H1 (cell line): ENCODE measurements around the gene SPECC1. TPM values are rescaled to one million over a fixed set of nuclear protein-coding genes. Genes with fewer than 3 reads are reported as not detected.

Experiments
- CTCF ChIA-PET: fragments of 300-600 bp; sonication (Branson Sonifier 250); formaldehyde crosslinking; loops from one replicate; lab custom pipeline; 2021; ENCODE audit not compliant: partially characterized antibody; lab: Charles Lee
- POLR2A ChIA-PET: fragments of 300-600 bp; sonication (Branson Sonifier 250); formaldehyde crosslinking; loops from one replicate; lab custom pipeline; 2021; ENCODE audit warnings: inconsistent platforms; ENCODE audit not compliant: partially characterized antibody; lab: Charles Lee
- DNase-seq, 2 experiments: peaks; one replicate each; pipeline versions ENCODE4 v3.0.0 to v3.0.0-alpha.2; 2010 to 2022; ENCODE audit warnings: low spot score in 2 of 2, low read depth in 1 of 2, mixed read lengths in 1 of 2
- FAIRE-seq: peaks from 2 replicates; lab custom pipeline; 2011; peaks lifted over from hg19 to GRCh38; lab: Jason Lieb, UNC
- H2AFZ ChIP-seq: 2 replicates; pipeline ENCODE4 v1.8.1; 2012; ENCODE audit warnings: low read length, inconsistent platforms
- H2AK5ac ChIP-seq: 2 replicates; pipeline ENCODE4 v1.6.1; 2013; ENCODE audit warnings: low read depth, low read length
- H2BK120ac ChIP-seq: replicated peaks from 2 replicates; pipeline ENCODE3; 2013; ENCODE audit warnings: low read depth, low read length, inconsistent platforms
- H2BK12ac ChIP-seq: 2 replicates; pipeline ENCODE4 v1.6.1; 2013; ENCODE audit warnings: low read depth, low read length
- H2BK15ac ChIP-seq: 2 replicates; pipeline ENCODE4 v1.6.1; 2013; ENCODE audit warnings: low read length
- H2BK20ac ChIP-seq: 2 replicates; pipeline ENCODE4 v1.6.1; 2013; ENCODE audit warnings: low read length
- H2BK5ac ChIP-seq: 2 replicates; pipeline ENCODE4 v1.6.1; 2013; ENCODE audit warnings: low read depth, low read length
- H3K14ac ChIP-seq: 2 replicates; pipeline ENCODE4 v1.6.1; 2013; ENCODE audit warnings: inconsistent platforms; ENCODE audit not compliant: insufficient read length
- H3K18ac ChIP-seq: 2 replicates; pipeline ENCODE4 v1.6.1; 2013; ENCODE audit warnings: low read length; ENCODE audit errors: extremely low read depth
- H3K23ac ChIP-seq: 2 replicates; pipeline ENCODE4 v1.6.1; 2013; ENCODE audit warnings: inconsistent platforms; ENCODE audit not compliant: insufficient read length
- H3K23me2 ChIP-seq: 2 replicates; pipeline ENCODE4 v1.6.1; 2013; ENCODE audit warnings: low read depth, low read length
- H3K27ac ChIP-seq: 2 replicates; pipeline ENCODE4 v1.6.1; 2011; ENCODE audit warnings: low read depth, low read length, inconsistent platforms
- H3K27me3 ChIP-seq, 4 experiments: replicated peaks in 1 of 4; 1 replicate in 1 of 4; 2 replicates in 3 of 4; pipeline versions ENCODE4 v1.6.1 to v1.8.1; 2011 to 2013; ENCODE audit warnings: low read length in 3 of 4, mild to moderate bottlenecking in 3 of 4, inconsistent platforms in 2 of 4, mixed read lengths in 2 of 4, moderate library complexity in 1 of 4; ENCODE audit not compliant: control insufficient read depth in 3 of 4, insufficient read depth in 3 of 4; ENCODE audit errors: extremely low read depth in 1 of 4
- H3K36me3 ChIP-seq, 4 experiments: 2 replicates each; pipeline versions ENCODE4 v1.6.1 to v1.8.1; 2011 to 2013; ENCODE audit warnings: mild to moderate bottlenecking in 4 of 4, low read length in 3 of 4, moderate library complexity in 2 of 4, control low read depth in 1 of 4, inconsistent platforms in 1 of 4; ENCODE audit not compliant: insufficient read depth in 4 of 4, control insufficient read depth in 2 of 4
- H3K4ac ChIP-seq: replicated peaks from 2 replicates; pipeline ENCODE3; 2013; ENCODE audit warnings: low read length, low read depth, mixed read lengths, inconsistent platforms; ENCODE audit not compliant: insufficient read length
- H3K4me1 ChIP-seq, 4 experiments: replicated peaks in 1 of 4; 1 replicate in 1 of 4; 2 replicates in 3 of 4; pipeline versions ENCODE4 v1.6.1 to v1.8.1; 2011 to 2013; ENCODE audit warnings: low read length in 3 of 4, inconsistent platforms in 2 of 4, mixed read lengths in 1 of 4; ENCODE audit not compliant: insufficient read depth in 4 of 4, control insufficient read depth in 3 of 4
- H3K4me2 ChIP-seq, 2 experiments: 2 replicates each; pipeline versions ENCODE4 v1.6.1 to v1.8.1; 2011 to 2013; ENCODE audit warnings: low read depth in 2 of 2, low read length in 2 of 2, control low read depth in 1 of 2, inconsistent platforms in 1 of 2, mild to moderate bottlenecking in 1 of 2; ENCODE audit not compliant: insufficient read depth in 1 of 2
- H3K4me3 ChIP-seq, 4 experiments: fragments of 200-600, 300-600 bp in 1 of 4; sonication (generic), shearing (Covaris generic), sonication (Bioruptor Twin) in 1 of 4; 2 replicates each; pipeline versions ENCODE4 v1.5.1 to v1.8.1; 2011 to 2016; ENCODE audit warnings: low read length in 4 of 4, low read depth in 3 of 4, control low read depth in 2 of 4, inconsistent platforms in 2 of 4, mild to moderate bottlenecking in 2 of 4, mixed read lengths in 1 of 4, moderate library complexity in 1 of 4; ENCODE audit not compliant: insufficient read depth in 2 of 4; ENCODE audit errors: extremely low read depth in 1 of 4
- H3K56ac ChIP-seq: replicated peaks from 2 replicates; pipeline ENCODE3; 2013; ENCODE audit warnings: low read depth, mild to moderate bottlenecking, mixed read lengths, low read length, inconsistent platforms; ENCODE audit not compliant: insufficient read length
- H3K79me1 ChIP-seq: 2 replicates; pipeline ENCODE4 v1.6.1; 2013; ENCODE audit warnings: low read depth, low read length, control low read depth
- H3K79me2 ChIP-seq, 2 experiments: 2 replicates each; pipeline versions ENCODE4 v1.6.1 to v1.8.1; 2012 to 2013; ENCODE audit warnings: low read length in 2 of 2, mild to moderate bottlenecking in 2 of 2, inconsistent platforms in 1 of 2; ENCODE audit not compliant: insufficient read depth in 2 of 2, control insufficient read depth in 1 of 2
- H3K9ac ChIP-seq, 4 experiments: replicated peaks in 1 of 4; 1 replicate in 1 of 4; 2 replicates in 3 of 4; pipeline versions ENCODE4 v1.6.1 to v1.8.1; 2011 to 2013; ENCODE audit warnings: low read depth in 3 of 4, low read length in 3 of 4, control low read depth in 2 of 4, mild to moderate bottlenecking in 2 of 4, moderate library complexity in 2 of 4, inconsistent platforms in 1 of 4; ENCODE audit errors: extremely low read depth in 1 of 4
- H3K9me3 ChIP-seq, 2 experiments: 2 replicates each; pipeline versions ENCODE4 v1.6.1 to v1.8.1; 2012 to 2013; ENCODE audit warnings: mild to moderate bottlenecking in 2 of 2, moderate library complexity in 2 of 2, control low read depth in 1 of 2, inconsistent platforms in 1 of 2, low read depth in 1 of 2, low read length in 1 of 2, mixed read lengths in 1 of 2; ENCODE audit not compliant: insufficient read depth in 2 of 2
- H4K20me1 ChIP-seq, 2 experiments: replicated peaks in 1 of 2; 2 replicates each; pipeline versions ENCODE3 to v1.8.1; 2011 to 2013; ENCODE audit warnings: inconsistent platforms in 2 of 2, low read length in 2 of 2, mild to moderate bottlenecking in 1 of 2; ENCODE audit not compliant: insufficient read depth in 2 of 2, control insufficient read depth in 1 of 2
- H4K5ac ChIP-seq: 2 replicates; pipeline ENCODE4 v1.6.1; 2013; ENCODE audit warnings: low read length, low read depth, mixed read lengths, inconsistent platforms; ENCODE audit not compliant: insufficient read length
- H4K8ac ChIP-seq: 2 replicates; pipeline ENCODE4 v1.8.0; 2013; ENCODE audit warnings: mild to moderate bottlenecking, moderate library complexity, low read length, inconsistent platforms; ENCODE audit not compliant: insufficient read depth; ENCODE audit errors: extremely low read depth
- H4K91ac ChIP-seq: replicated peaks from 2 replicates; pipeline ENCODE3; 2013; ENCODE audit warnings: low read length, mixed read lengths, inconsistent platforms; ENCODE audit not compliant: insufficient read length
- ASH2L ChIP-seq: fragments of 200-600, 300-600 bp; sonication (generic); IDR thresholded peaks from one replicate; pipeline ENCODE4 v1.7.1; 2017; ENCODE audit warnings: low read length
- CHD2 ChIP-seq: IDR thresholded peaks from 2 replicates; pipeline ENCODE4 v1.6.1; 2012; ENCODE audit warnings: low read length, improper control_type of control experiment
- CREB1 ChIP-seq: IDR thresholded peaks from 2 replicates; pipeline ENCODE4 v1.6.1; 2012; ENCODE audit warnings: inconsistent platforms
- GABPA ChIP-seq: IDR thresholded peaks from 2 replicates; pipeline ENCODE4 v1.6.1; 2011; ENCODE audit warnings: mild to moderate bottlenecking, low read length, moderate library complexity, borderline replicate concordance; ENCODE audit not compliant: insufficient read depth
- HDAC2 ChIP-seq, 2 experiments: fragments of 300-600 bp in 1 of 2; sonication (generic) in 1 of 2; IDR thresholded peaks; 2 replicates each; pipeline ENCODE4 v1.6.1; 2011 to 2012; ENCODE audit warnings: low read depth in 2 of 2, low read length in 2 of 2, mild to moderate bottlenecking in 2 of 2, moderate library complexity in 2 of 2, borderline replicate concordance in 1 of 2, inconsistent platforms in 1 of 2
- KDM5A ChIP-seq: fragments of 200-600 bp; IDR thresholded peaks from 2 replicates; pipeline ENCODE4 v1.7.1; 2012; ENCODE audit warnings: mild to moderate bottlenecking, low read length, inconsistent platforms, mixed read lengths
- MAFK ChIP-seq: IDR thresholded peaks from 2 replicates; pipeline ENCODE4 v1.6.1; 2012; ENCODE audit warnings: low read depth, mild to moderate bottlenecking, improper control_type of control experiment, low read length
- NRF1 ChIP-seq: IDR thresholded peaks from 2 replicates; pipeline ENCODE4 v1.6.1; 2011; ENCODE audit warnings: mild to moderate bottlenecking, low read depth, low read length, improper control_type of control experiment
- RFX5 ChIP-seq: IDR thresholded peaks from 2 replicates; pipeline ENCODE4 v1.6.1; 2011; ENCODE audit warnings: low read depth, low read length, improper control_type of control experiment, borderline replicate concordance
- SIN3A ChIP-seq, 2 experiments: IDR thresholded peaks in 1 of 2; conservative IDR thresholded peaks in 1 of 2; 2 replicates each; pipeline ENCODE4 v1.6.1; 2011 to 2012; ENCODE audit warnings: low read length in 2 of 2, improper control_type of control experiment in 1 of 2, low read depth in 1 of 2, mild to moderate bottlenecking in 1 of 2
- TAF1 ChIP-seq: IDR thresholded peaks from 2 replicates; pipeline ENCODE4 v1.6.1; 2011; ENCODE audit warnings: mild to moderate bottlenecking, low read depth, low read length
- TAF7 ChIP-seq: optimal IDR thresholded peaks from 2 replicates; pipeline ENCODE3; 2011; ENCODE audit warnings: low read depth, mild to moderate bottlenecking, inconsistent platforms, low read length, moderate library complexity, borderline replicate concordance
- TBP ChIP-seq: IDR thresholded peaks from 2 replicates; pipeline ENCODE4 v1.6.1; 2011; ENCODE audit warnings: low read depth, low read length, improper control_type of control experiment
- WGBS, 2 experiments: shearing (Covaris generic) in 1 of 2; methylation state at CpG; one replicate each; pipeline versions ENCODE4 v1.1.6 to v1.1.7; 2013 to 2015; ENCODE audit warnings: low lambda C conversion rate in 2 of 2, mixed read lengths in 2 of 2, inconsistent platforms in 1 of 2, low coverage in 1 of 2, missing lambda C conversion rate in 1 of 2; ENCODE audit not compliant: insufficient replicate concordance in 2 of 2, insufficient coverage in 1 of 2, insufficient read length in 1 of 2; ENCODE audit errors: extremely low coverage in 1 of 2, missing lambda C conversion rate in 1 of 2; 5-methylcytosine and 5-hydroxymethylcytosine counted together
- polyA plus RNA-seq, 7 experiments: library from polyadenylated mRNA; depleted of rRNA in 3 of 7; stranded (reverse) in 5 of 7; unstranded in 2 of 7; fragments of >200 nt in 5 of 7; fragments of 200-250 nt in 2 of 7; gene quantifications; 1 replicate in 5 of 7; 2 replicates in 1 of 7; 4 replicates in 1 of 7; pipeline versions ENCODE4 v1.2.1 to v1.2.3, GENCODE V29; 2011 to 2013; ENCODE audit warnings: missing spikeins in 2 of 7, mixed read lengths in 2 of 7
- total RNA-seq: library from RNA; stranded (reverse); fragmentation: NEBNext Ultra II Directional; extraction: Animal tissue kit (Norgen Biotek cat#: 25700); gene quantifications from 2 replicates; pipeline ENCODE4 v1.2.1, GENCODE V29; 2021
- TF ChIP-seq, protein P1 (sequence below): IDR thresholded peaks from 2 replicates; pipeline ENCODE4 v1.6.1; 2012; ENCODE audit warnings: inconsistent platforms

The SPECC1 gene
- total and polyA plus RNA-seq, 2 of the 8 experiments (the other 6 are each of a cell fraction or from before 2014, with no cell fraction given) = 35.8 to 87.9 TPM

DNA sequence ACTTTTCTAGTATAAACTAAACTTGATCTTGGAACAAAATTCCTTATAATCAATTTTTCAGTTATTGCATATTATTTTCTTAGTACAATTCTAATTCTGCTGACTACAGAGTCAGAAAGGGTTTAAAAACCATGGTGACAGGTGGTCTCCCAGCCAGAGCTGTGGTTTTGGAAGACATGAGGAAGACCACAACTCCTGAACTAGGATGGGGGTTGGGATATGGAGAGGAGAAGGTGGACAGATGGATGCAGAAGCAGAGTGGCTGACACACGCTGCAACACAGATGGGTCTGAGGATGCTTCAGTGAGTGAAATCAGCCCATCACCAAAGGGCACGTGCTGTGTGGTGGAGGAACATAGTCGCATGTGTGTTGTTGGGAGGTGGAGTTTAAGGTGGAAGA lies 270.5 kb downstream of the SPECC1 start:
- ChIA-PET CTCF (interaction anchor here (1.2 kb wide), 1 partner anchor 38 kb away, joined by 3 read pairs; no protein-coding TSS in a partner anchor), POLR2A (no interaction called here)
- Histone ChIP-seq H3K27me3 (no peaks in the 10 kb centered on the region), H2AFZ (no peak overlapping the region), H3K79me1 (no peaks in the 10 kb centered on the region; the same call in 1 of the 2 replicates), H3K9me3 (no peaks in the 10 kb centered on the region), H3K9ac (no peak overlapping the region), H3K79me2 (no peaks in the 10 kb centered on the region), H3K4me3 (no peak overlapping the region), H2BK120ac (no peak overlapping the region), H2BK12ac (no peak overlapping the region), H3K23ac (no peak overlapping the region), H3K4me2 (no peak overlapping the region), H3K36me3 (peaks cover 0 to 2% (median 1%) of the 10 kb centered on the region in 4 experiments; a peak in 5 of 8 replicates), H3K27ac (no peak overlapping the region), H3K4ac (no peak overlapping the region), H3K4me1 (no peaks in the 10 kb centered on the region), H2AK5ac (no peak overlapping the region), H3K18ac (no peak overlapping the region), H3K56ac (no peak overlapping the region), H2BK5ac (no peak overlapping the region), H4K5ac (no peak overlapping the region), H4K20me1 (no peaks in the 10 kb centered on the region), H4K8ac (no peak overlapping the region), H3K14ac (no peak overlapping the region), H4K91ac (no peak overlapping the region), H3K23me2 (no peaks in the 10 kb centered on the region), H2BK15ac (no peak overlapping the region), H2BK20ac (no peak overlapping the region)
- DNase-seq (no peak), FAIRE-seq (no peak)
- WGBS, 2 experiments = 81% methylated on average over 3 of the region's 3 CpGs; no CpG with 5 or more reads in 1 of the 2 experiments
- TF ChIP-seq TAF1 = no peak
- no peak for TF ChIP-seq GABPA
- no peak for TF ChIP-seq TBP
- TF ChIP-seq CHD2 = no peak
- TF ChIP-seq, protein P1, sequence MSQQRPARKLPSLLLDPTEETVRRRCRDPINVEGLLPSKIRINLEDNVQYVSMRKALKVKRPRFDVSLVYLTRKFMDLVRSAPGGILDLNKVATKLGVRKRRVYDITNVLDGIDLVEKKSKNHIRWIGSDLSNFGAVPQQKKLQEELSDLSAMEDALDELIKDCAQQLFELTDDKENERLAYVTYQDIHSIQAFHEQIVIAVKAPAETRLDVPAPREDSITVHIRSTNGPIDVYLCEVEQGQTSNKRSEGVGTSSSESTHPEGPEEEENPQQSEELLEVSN = no peak
- no peak for TF ChIP-seq RFX5
- TF ChIP-seq CREB1 = no peak
- TF ChIP-seq KDM5A = no peak
- TF ChIP-seq MAFK = no peak
- no peak for TF ChIP-seq NRF1
- no peak for TF ChIP-seq HDAC2 (IDR thresholded peaks at IDR 0.05; ENCODE audit: borderline replicate concordance in 1 of 2, low read depth in 2 of 2, low read length in 2 of 2)
- no peak for TF ChIP-seq ASH2L
- TF ChIP-seq SIN3A (conservative IDR thresholded peaks at IDR 0.05 in 1 of 2, IDR thresholded peaks at IDR 0.05 in 1 of 2; ENCODE audit: low read depth in 1 of 2, low read length in 2 of 2) = no peak
- no peak for TF ChIP-seq TAF7
